HEK293T (cell line): Measurements from ENCODE around the gene KIAA0040.

ENCODE experiments used
- ARNT ChIP-seq: fragments of 450-650 bp; IDR thresholded peaks from 2 replicates; pipeline ENCODE4 v1.6.1; 2017; ENCODE audit warnings: mild to moderate bottlenecking
- BHLHE40 ChIP-seq: fragments of 450-650 bp; IDR thresholded peaks from 2 replicates; pipeline ENCODE4 v1.6.1; 2016; ENCODE audit warnings: mild to moderate bottlenecking, moderate library complexity, borderline replicate concordance
- CTBP1 ChIP-seq: fragments of 450-650 bp; IDR thresholded peaks from 2 replicates; pipeline ENCODE4 v1.6.1; 2016; ENCODE audit warnings: borderline replicate concordance
- FOXA1 ChIP-seq: fragments of 450-650 bp; IDR thresholded peaks from 2 replicates; pipeline ENCODE4 v1.6.1; 2016; ENCODE audit warnings: mild to moderate bottlenecking
- FOXK2 ChIP-seq: fragments of 450-650 bp; IDR thresholded peaks from 2 replicates; pipeline ENCODE4 v1.6.1; 2016; ENCODE audit warnings: mild to moderate bottlenecking
- HDGF ChIP-seq: fragments of 450-650 bp; IDR thresholded peaks from 2 replicates; pipeline ENCODE4 v1.6.1; 2017; ENCODE audit warnings: antibody characterized with exemption, borderline replicate concordance
- L3MBTL2 ChIP-seq: fragments of 450-650 bp; conservative IDR thresholded peaks from 2 replicates; pipeline ENCODE4 v1.6.1; 2016; ENCODE audit warnings: mild to moderate bottlenecking
- NFRKB ChIP-seq: fragments of 450-650 bp; IDR thresholded peaks from 2 replicates; pipeline ENCODE4 v1.6.1; 2016; ENCODE audit warnings: mild to moderate bottlenecking, moderate library complexity
- TARDBP ChIP-seq: fragments of 450-650 bp; IDR thresholded peaks from 2 replicates; pipeline ENCODE4 v1.6.1; 2016

GRCh38 chr1:175178456-175178855, 14.1 kb downstream of the KIAA0040 start:
- TF ChIP-seq L3MBTL2 (no peak), TARDBP (no peak), HDGF (no peak), ARNT (no peak), FOXK2 (no peak), FOXA1 (no peak), CTBP1 (no peak), NFRKB (no peak), BHLHE40 (no peak)
